Liver (tissue), 9 donors: ENCODE results near the gene STN1. TPM values are rescaled to one million over a fixed set of nuclear protein-coding genes. Genes with fewer than 3 reads are reported as not detected.

Experiments
- DNase-seq: peaks from one replicate; pipeline ENCODE4 v3.0.0-alpha.2; 2017; ENCODE audit warnings: low spot score
- H3K27ac ChIP-seq, 2 donors: one replicate each; pipeline ENCODE4 v1.7.0; 2013; ENCODE audit warnings: inconsistent platforms in 2 of 2, low read length in 2 of 2, control low read depth in 1 of 2, low read depth in 1 of 2, mild to moderate bottlenecking in 1 of 2
- H3K27me3 ChIP-seq, 4 donors: one replicate each; pipeline versions ENCODE4 v1.6.1 to v1.7.0; 2013; ENCODE audit warnings: low read length in 3 of 4, inconsistent platforms in 1 of 4, mild to moderate bottlenecking in 1 of 4, moderate library complexity in 1 of 4; ENCODE audit not compliant: control insufficient read depth in 4 of 4, insufficient read depth in 4 of 4
- H3K36me3 ChIP-seq, 4 donors: one replicate each; pipeline versions ENCODE4 v1.6.1 to v1.7.0; 2013; ENCODE audit warnings: low read length in 3 of 4, mild to moderate bottlenecking in 3 of 4, low read depth in 1 of 4, moderate library complexity in 1 of 4; ENCODE audit not compliant: control insufficient read depth in 4 of 4, insufficient read depth in 3 of 4
- H3K4me1 ChIP-seq, 4 donors: one replicate each; pipeline versions ENCODE4 v1.6.1 to v1.7.0; 2013; ENCODE audit warnings: low read length in 3 of 4, mild to moderate bottlenecking in 3 of 4, moderate library complexity in 1 of 4; ENCODE audit not compliant: control insufficient read depth in 4 of 4, insufficient read depth in 4 of 4
- H3K4me3 ChIP-seq, 3 donors: one replicate each; pipeline versions ENCODE4 v1.6.1 to v1.7.0; 2013; ENCODE audit warnings: low read length in 3 of 3, control low read depth in 1 of 3, low read depth in 1 of 3, mild to moderate bottlenecking in 1 of 3
- H3K9ac ChIP-seq, 2 donors: one replicate each; pipeline ENCODE4 v1.7.0; 2013; ENCODE audit warnings: low read length in 2 of 2, mild to moderate bottlenecking in 2 of 2, moderate library complexity in 2 of 2, control low read depth in 1 of 2, low read depth in 1 of 2
- H3K9me3 ChIP-seq, 4 donors: one replicate each; pipeline versions ENCODE4 v1.6.1 to v1.7.0; 2013; ENCODE audit warnings: low read length in 3 of 4; ENCODE audit not compliant: control insufficient read depth in 4 of 4
- CTCF ChIP-seq: fragments of 150-350 bp; IDR thresholded peaks from 2 replicates; pipeline ENCODE4 v1.5.1; 2017; ENCODE audit warnings: improper control_type of control experiment, low read depth, low read length; ENCODE audit not compliant: missing input control
- EGR1 ChIP-seq, 2 donors: IDR thresholded peaks; 2 replicates each; pipeline ENCODE4 v1.6.1; 2016 to 2018; ENCODE audit warnings: antibody characterized with exemption in 2 of 2, low read depth in 2 of 2
- FOXA1 ChIP-seq: IDR thresholded peaks from 2 replicates; pipeline ENCODE4 v1.6.1; 2016; ENCODE audit warnings: antibody characterized with exemption
- FOXA2 ChIP-seq: IDR thresholded peaks from 2 replicates; pipeline ENCODE4 v1.6.1; 2016; ENCODE audit warnings: antibody characterized with exemption
- GABPA ChIP-seq, 2 donors: IDR thresholded peaks in 1 of 2; conservative IDR thresholded peaks in 1 of 2; 2 replicates each; pipeline ENCODE4 v1.6.1; 2016; ENCODE audit warnings: antibody characterized with exemption in 2 of 2, mild to moderate bottlenecking in 1 of 2, moderate library complexity in 1 of 2
- HNF4A ChIP-seq, 2 donors: conservative IDR thresholded peaks; 2 replicates each; pipeline ENCODE4 v1.6.1; 2016; ENCODE audit warnings: antibody characterized with exemption in 2 of 2, mild to moderate bottlenecking in 2 of 2
- HNF4G ChIP-seq: IDR thresholded peaks from 2 replicates; pipeline ENCODE4 v1.6.1; 2016; ENCODE audit warnings: antibody characterized with exemption
- JUND ChIP-seq, 2 donors: IDR thresholded peaks; 2 replicates each; pipeline ENCODE4 v1.6.1; 2016; ENCODE audit warnings: antibody characterized with exemption in 2 of 2
- MAX ChIP-seq: IDR thresholded peaks from 2 replicates; pipeline ENCODE4 v1.6.1; 2016; ENCODE audit warnings: antibody characterized with exemption
- NR2F2 ChIP-seq: IDR thresholded peaks from 2 replicates; pipeline ENCODE4 v1.6.1; 2016; ENCODE audit warnings: antibody characterized with exemption
- RAD21 ChIP-seq, 2 donors: IDR thresholded peaks; 2 replicates each; pipeline ENCODE4 v1.6.1; 2016; ENCODE audit warnings: antibody characterized with exemption in 2 of 2, mild to moderate bottlenecking in 2 of 2
- RXRA ChIP-seq, 2 donors: IDR thresholded peaks; 2 replicates each; pipeline ENCODE4 v1.6.1; 2017 to 2018; ENCODE audit warnings: antibody characterized with exemption in 2 of 2, mild to moderate bottlenecking in 1 of 2
- SP1 ChIP-seq: IDR thresholded peaks from 2 replicates; pipeline ENCODE4 v1.6.1; 2018; ENCODE audit warnings: antibody characterized with exemption, mild to moderate bottlenecking
- TAF1 ChIP-seq: conservative IDR thresholded peaks from 2 replicates; pipeline ENCODE4 v1.6.1; 2016; ENCODE audit warnings: antibody characterized with exemption, mild to moderate bottlenecking
- YY1 ChIP-seq: IDR thresholded peaks from 2 replicates; pipeline ENCODE4 v1.6.1; 2016; ENCODE audit warnings: antibody characterized with exemption, mild to moderate bottlenecking
- WGBS: extraction: QIAGEN DNeasy Blood & Tissue Kit; methylation state at CpG from one replicate; pipeline ENCODE4 v1.1.7; 2013; 5-methylcytosine and 5-hydroxymethylcytosine counted together
- polyA plus RNA-seq, 2 donors: library from polyadenylated mRNA; stranded (reverse) in 1 of 2; unstranded in 1 of 2; fragments of 200-250 nt in 1 of 2; fragments of >200 nt in 1 of 2; fragmentation: Nextera tagmentation in 1 of 2; extraction: Ambion mirVana in 1 of 2; gene quantifications; one replicate each; pipeline versions ENCODE4 v1.2.1 to v1.2.3, GENCODE V29; 2013 to 2015
- total RNA-seq, 2 donors: library from RNA; depleted of rRNA; stranded (reverse); fragments of >200 nt; gene quantifications; one replicate each; pipeline ENCODE4 v1.2.3, GENCODE V29; 2014
- TF ChIP-seq, protein P1 (sequence below): IDR thresholded peaks from 2 replicates; pipeline ENCODE4 v1.6.1; 2016; ENCODE audit warnings: antibody characterized with exemption
- TF ChIP-seq, protein P2 (sequence below): IDR thresholded peaks from 2 replicates; pipeline ENCODE4 v1.6.1; 2016; ENCODE audit warnings: antibody characterized with exemption, mild to moderate bottlenecking
- TF ChIP-seq, protein P3 (sequence below): IDR thresholded peaks from 2 replicates; pipeline ENCODE4 v1.6.1; 2016; ENCODE audit warnings: antibody characterized with exemption
- donor health status: healthy.
- donor health status: healthy.
- donor health status: healthy.
- donor health status: healthy.
- donor health status: healthy.

The STN1 gene
- total and polyA plus RNA-seq, 4 donors: 6.9 to 12.9 (median 8.0) TPM

- peak; percentile 43 for DNase-seq
- peak; percentile 12 for TF ChIP-seq CTCF
- TF ChIP-seq RAD21 (IDR thresholded peaks at IDR 0.05): no peak
- Histone ChIP-seq H3K9ac (peak overlapping the region; percentile 74 to 76), H3K4me3 (peak overlapping the region; percentile 86 to 99 (median 92)), H3K27ac (peak overlapping the region; percentile 88 to 91), H3K9me3 (no peaks in the 10 kb centered on the region), H3K27me3 (no peaks in the 10 kb centered on the region), H3K4me1 (peaks cover 8 to 33% (median 15%) of the 10 kb centered on the region in 4 donors), H3K36me3 (no peaks in the 10 kb centered on the region)
- WGBS: under 1% methylated on average over 55 of the region's 55 CpGs
These were observed 49.6 kb upstream of the STN1 start for GRCh38 chr10:103967448-103968071.

GRCh38 chr10:103966671-103967447 lies 48.9 kb upstream of the STN1 start, which contains the start of gene SLK:
Gene SLK (plus strand): TSS chr10:103967140. CDS start chr10:103967746, 606 bp downstream.
- no peaks in the 10 kb centered on the region for H3K36me3 ChIP-seq
- no peaks in the 10 kb centered on the region for H3K9me3 ChIP-seq
- peak within 1 kb of the TSS; percentile 76 to 91 for H3K9ac ChIP-seq
- TF ChIP-seq GABPA (IDR thresholded peaks at IDR 0.05 in 1 of 2, conservative IDR thresholded peaks at IDR 0.05 in 1 of 2) (no peak), FOXA1 (no peak), TAF1 (peak; percentile 19), SP1 (no peak), MAX (no peak), HNF4A (conservative IDR thresholded peaks at IDR 0.05) (no peak), JUND (IDR thresholded peaks at IDR 0.05) (no peak), HNF4G (no peak), CTCF (no peak), RXRA (IDR thresholded peaks at IDR 0.05) (peak in 1 of 2 donors; percentile 24), NR2F2 (peak; percentile 23), RAD21 (IDR thresholded peaks at IDR 0.05) (peak in 1 of 2 donors; percentile 21), EGR1 (IDR thresholded peaks at IDR 0.05; ENCODE audit: low read depth in 2 of 2) (no peak), YY1 (peak; percentile 48), FOXA2 (no peak)
- TF ChIP-seq, protein P1, sequence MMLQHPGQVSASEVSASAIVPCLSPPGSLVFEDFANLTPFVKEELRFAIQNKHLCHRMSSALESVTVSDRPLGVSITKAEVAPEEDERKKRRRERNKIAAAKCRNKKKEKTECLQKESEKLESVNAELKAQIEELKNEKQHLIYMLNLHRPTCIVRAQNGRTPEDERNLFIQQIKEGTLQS: no peak
- TF ChIP-seq, protein P2, sequence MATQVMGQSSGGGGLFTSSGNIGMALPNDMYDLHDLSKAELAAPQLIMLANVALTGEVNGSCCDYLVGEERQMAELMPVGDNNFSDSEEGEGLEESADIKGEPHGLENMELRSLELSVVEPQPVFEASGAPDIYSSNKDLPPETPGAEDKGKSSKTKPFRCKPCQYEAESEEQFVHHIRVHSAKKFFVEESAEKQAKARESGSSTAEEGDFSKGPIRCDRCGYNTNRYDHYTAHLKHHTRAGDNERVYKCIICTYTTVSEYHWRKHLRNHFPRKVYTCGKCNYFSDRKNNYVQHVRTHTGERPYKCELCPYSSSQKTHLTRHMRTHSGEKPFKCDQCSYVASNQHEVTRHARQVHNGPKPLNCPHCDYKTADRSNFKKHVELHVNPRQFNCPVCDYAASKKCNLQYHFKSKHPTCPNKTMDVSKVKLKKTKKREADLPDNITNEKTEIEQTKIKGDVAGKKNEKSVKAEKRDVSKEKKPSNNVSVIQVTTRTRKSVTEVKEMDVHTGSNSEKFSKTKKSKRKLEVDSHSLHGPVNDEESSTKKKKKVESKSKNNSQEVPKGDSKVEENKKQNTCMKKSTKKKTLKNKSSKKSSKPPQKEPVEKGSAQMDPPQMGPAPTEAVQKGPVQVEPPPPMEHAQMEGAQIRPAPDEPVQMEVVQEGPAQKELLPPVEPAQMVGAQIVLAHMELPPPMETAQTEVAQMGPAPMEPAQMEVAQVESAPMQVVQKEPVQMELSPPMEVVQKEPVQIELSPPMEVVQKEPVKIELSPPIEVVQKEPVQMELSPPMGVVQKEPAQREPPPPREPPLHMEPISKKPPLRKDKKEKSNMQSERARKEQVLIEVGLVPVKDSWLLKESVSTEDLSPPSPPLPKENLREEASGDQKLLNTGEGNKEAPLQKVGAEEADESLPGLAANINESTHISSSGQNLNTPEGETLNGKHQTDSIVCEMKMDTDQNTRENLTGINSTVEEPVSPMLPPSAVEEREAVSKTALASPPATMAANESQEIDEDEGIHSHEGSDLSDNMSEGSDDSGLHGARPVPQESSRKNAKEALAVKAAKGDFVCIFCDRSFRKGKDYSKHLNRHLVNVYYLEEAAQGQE: no peak
- TF ChIP-seq, protein P3, sequence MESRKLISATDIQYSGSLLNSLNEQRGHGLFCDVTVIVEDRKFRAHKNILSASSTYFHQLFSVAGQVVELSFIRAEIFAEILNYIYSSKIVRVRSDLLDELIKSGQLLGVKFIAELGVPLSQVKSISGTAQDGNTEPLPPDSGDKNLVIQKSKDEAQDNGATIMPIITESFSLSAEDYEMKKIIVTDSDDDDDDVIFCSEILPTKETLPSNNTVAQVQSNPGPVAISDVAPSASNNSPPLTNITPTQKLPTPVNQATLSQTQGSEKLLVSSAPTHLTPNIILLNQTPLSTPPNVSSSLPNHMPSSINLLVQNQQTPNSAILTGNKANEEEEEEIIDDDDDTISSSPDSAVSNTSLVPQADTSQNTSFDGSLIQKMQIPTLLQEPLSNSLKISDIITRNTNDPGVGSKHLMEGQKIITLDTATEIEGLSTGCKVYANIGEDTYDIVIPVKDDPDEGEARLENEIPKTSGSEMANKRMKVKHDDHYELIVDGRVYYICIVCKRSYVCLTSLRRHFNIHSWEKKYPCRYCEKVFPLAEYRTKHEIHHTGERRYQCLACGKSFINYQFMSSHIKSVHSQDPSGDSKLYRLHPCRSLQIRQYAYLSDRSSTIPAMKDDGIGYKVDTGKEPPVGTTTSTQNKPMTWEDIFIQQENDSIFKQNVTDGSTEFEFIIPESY: no peak
- H3K27ac ChIP-seq: peak within 1 kb of the TSS; percentile 88 to 91
- peak within 1 kb of the TSS; percentile 86 to 99 (median 92) for H3K4me3 ChIP-seq
- peak; percentile 84 for DNase-seq
- H3K27me3 ChIP-seq: no peaks in the 10 kb centered on the region
- H3K4me1 ChIP-seq: peaks cover 8 to 33% (median 15%) of the 10 kb centered on the region in 4 donors
- under 1% methylated on average over 92 of the region's 92 CpGs for WGBS
